ENCODE data around the gene PIM1. TPM values are rescaled to one million over a fixed set of nuclear protein-coding genes. Genes with fewer than 3 reads are reported as not detected.

The PIM1 gene
- total RNA-seq, 1 donor from 2014 or later: 28.9 TPM

GRCh38 chr6:37138856-37139229 is 31.1 kb upstream of the PIM1 start:
- intact Hi-C loops (cut with micrococcal nuclease): no loop called here

GRCh38 chr6:37139230-37139962 is 30.6 kb upstream of the PIM1 start:
- no peaks in the 10 kb centered on the region for H3K27me3 ChIP-seq (ENCODE audit: low read depth)
- H3K9me3 ChIP-seq (replicated peaks): no peaks in the 10 kb centered on the region
- intact Hi-C loops (cut with micrococcal nuclease): no loop called here
- H3K4me1 ChIP-seq: peaks cover 27% of the 10 kb centered on the region
- no peak for DNase-seq
- H3K27ac ChIP-seq (replicated peaks): no peak overlapping the region
- TF ChIP-seq CTCF (IDR thresholded peaks at IDR 0.05; ENCODE audit: borderline replicate concordance): no peak
- no peak overlapping the region for H3K4me3 ChIP-seq
- no peaks in the 10 kb centered on the region for H3K36me3 ChIP-seq

More at GRCh38 chr6:37138856-37139229, 31.1 kb upstream of the PIM1 start:
- Histone ChIP-seq H3K27me3 (ENCODE audit: low read depth) (no peaks in the 10 kb centered on the region), H3K36me3 (no peaks in the 10 kb centered on the region), H3K27ac (replicated peaks) (no peak overlapping the region), H3K9me3 (replicated peaks) (no peaks in the 10 kb centered on the region), H3K4me1 (peaks cover 31% of the 10 kb centered on the region), H3K4me3 (no peak overlapping the region)
- DNase-seq: no peak
- TF ChIP-seq CTCF (IDR thresholded peaks at IDR 0.05; ENCODE audit: borderline replicate concordance): no peak

- H3K4me1 ChIP-seq: peaks cover 19% of the 10 kb centered on the region
- no peak overlapping the region for H3K27ac ChIP-seq (replicated peaks)
- no peaks in the 10 kb centered on the region for H3K36me3 ChIP-seq
- H3K27me3 ChIP-seq (ENCODE audit: low read depth): no peaks in the 10 kb centered on the region
- no peaks in the 10 kb centered on the region for H3K9me3 ChIP-seq (replicated peaks)
- no peak for TF ChIP-seq CTCF (IDR thresholded peaks at IDR 0.05; ENCODE audit: borderline replicate concordance)
- intact Hi-C loops (cut with micrococcal nuclease): no loop called here
- DNase-seq: no peak
- no peak overlapping the region for H3K4me3 ChIP-seq
Measured at GRCh38 chr6:37140145-37140544, 29.8 kb upstream of the PIM1 start.

GRCh38 chr6:37141281-37142049 is 28.5 kb upstream of the PIM1 start:
- TF ChIP-seq CTCF (IDR thresholded peaks at IDR 0.05; ENCODE audit: borderline replicate concordance): no peak
- Histone ChIP-seq H3K27me3 (ENCODE audit: low read depth) (no peaks in the 10 kb centered on the region), H3K4me3 (no peak overlapping the region), H3K4me1 (peaks cover 12% of the 10 kb centered on the region), H3K27ac (replicated peaks) (peak overlapping the region; percentile 37), H3K9me3 (replicated peaks) (no peaks in the 10 kb centered on the region), H3K36me3 (no peaks in the 10 kb centered on the region)
- no peak for DNase-seq
- intact Hi-C loops (cut with micrococcal nuclease): no loop called here

- H3K4me1 ChIP-seq: peaks cover 8% of the 10 kb centered on the region
- no peaks in the 10 kb centered on the region for H3K27me3 ChIP-seq (ENCODE audit: low read depth)
- intact Hi-C loops (cut with micrococcal nuclease): no loop called here
- H3K4me3 ChIP-seq: no peak overlapping the region
- DNase-seq: no peak
- TF ChIP-seq CTCF (IDR thresholded peaks at IDR 0.05; ENCODE audit: borderline replicate concordance): no peak
- no peaks in the 10 kb centered on the region for H3K9me3 ChIP-seq (replicated peaks)
- H3K27ac ChIP-seq (replicated peaks): peak overlapping the region; percentile 37
- H3K36me3 ChIP-seq: no peaks in the 10 kb centered on the region
Measured at GRCh38 chr6:37142050-37142614, 27.8 kb upstream of the PIM1 start.
